HepG2 (cell line): ENCODE results near the gene SLC28A1. TPM values are rescaled to one million over a fixed set of nuclear protein-coding genes. Genes with fewer than 3 reads are reported as not detected.
A peak's percentile ranks its signal among the peaks of the same experiment; 100 is the strongest.

ENCODE experiments used
- ESRRA ChIP-seq: sonication (generic); formaldehyde crosslinking; IDR thresholded peaks from 2 replicates; pipeline ENCODE4 v1.5.1; 2020; ENCODE audit warnings: mild to moderate bottlenecking, low read depth, missing genetic modification reagents
- ZFX ChIP-seq: sonication (generic); formaldehyde crosslinking; IDR thresholded peaks from 2 replicates; pipeline ENCODE4 v1.4.0; 2020; ENCODE audit warnings: mild to moderate bottlenecking, low read depth, missing genetic modification reagents, moderate library complexity
- ZNF282 ChIP-seq: fragments of 450-650 bp; IDR thresholded peaks from 2 replicates; pipeline ENCODE4 v1.6.1; 2018; ENCODE audit not compliant: partially characterized antibody
- ZNF430 ChIP-seq: sonication (generic); formaldehyde crosslinking; IDR thresholded peaks from 2 replicates; pipeline ENCODE4 v1.9.0; 2021; ENCODE audit warnings: mild to moderate bottlenecking, missing genetic modification reagents
- ZNF605 ChIP-seq: sonication (generic); formaldehyde crosslinking; IDR thresholded peaks from 2 replicates; pipeline ENCODE4 v1.8.0; 2022; ENCODE audit warnings: mild to moderate bottlenecking, missing genetic modification reagents
- ZNF616 ChIP-seq: sonication (generic); formaldehyde crosslinking; IDR thresholded peaks from 2 replicates; pipeline ENCODE4 v1.5.0; 2020; ENCODE audit warnings: low read depth, mild to moderate bottlenecking, missing genetic modification reagents
- polyA plus RNA-seq, 8 experiments: library from polyadenylated mRNA; depleted of rRNA in 3 of 8; stranded (reverse) in 7 of 8; unstranded in 1 of 8; fragments of >200 nt; fragmentation: Illumina TruSeq in 4 of 8; extraction: Trizol in 4 of 8; gene quantifications; 2 replicates each; pipeline versions ENCODE4 v1.2.1 to v1.2.3, GENCODE V29; 2011 to 2016; ENCODE audit warnings: low read depth in 4 of 8, missing spikeins in 1 of 8, mixed read lengths in 1 of 8; ENCODE audit not compliant: insufficient read depth in 1 of 8
- total RNA-seq, 5 experiments: library from RNA; depleted of rRNA; stranded (reverse); fragments of >200 nt; fragmentation: Illumina TruSeq; extraction: Trizol; gene quantifications; 2 replicates each; pipeline ENCODE4 v1.2.3, GENCODE V29; 2016; ENCODE audit warnings: low read depth in 1 of 5
- TF ChIP-seq, protein P1 (sequence below), 2 experiments: sonication (generic) in 1 of 2; formaldehyde crosslinking in 1 of 2; IDR thresholded peaks; 2 replicates each; pipeline versions ENCODE4 v1.4.0 to v1.6.1; 2016 to 2020; ENCODE audit warnings: borderline replicate concordance in 1 of 2, low read depth in 1 of 2, mild to moderate bottlenecking in 1 of 2, missing genetic modification reagents in 1 of 2
- TF ChIP-seq, protein P2 (sequence below): sonication (generic); formaldehyde crosslinking; IDR thresholded peaks from 2 replicates; pipeline ENCODE4 v1.8.0; 2022; ENCODE audit warnings: mild to moderate bottlenecking, missing genetic modification reagents, borderline replicate concordance
- TF ChIP-seq, protein P3 (sequence below): sonication (generic); formaldehyde crosslinking; IDR thresholded peaks from 2 replicates; pipeline ENCODE4 v1.9.0; 2021; ENCODE audit warnings: mild to moderate bottlenecking, missing genetic modification reagents
- TF ChIP-seq, protein P4 (sequence below): sonication (generic); formaldehyde crosslinking; IDR thresholded peaks from 2 replicates; pipeline ENCODE4 v1.4.0; 2020; ENCODE audit warnings: missing genetic modification reagents, borderline replicate concordance

SLC28A1 gene
- total and polyA plus RNA-seq, 2 of the 13 experiments (the other 11 are each of a cell fraction or from before 2014, with no cell fraction given): 0.31 to 5.8 TPM

DNA sequence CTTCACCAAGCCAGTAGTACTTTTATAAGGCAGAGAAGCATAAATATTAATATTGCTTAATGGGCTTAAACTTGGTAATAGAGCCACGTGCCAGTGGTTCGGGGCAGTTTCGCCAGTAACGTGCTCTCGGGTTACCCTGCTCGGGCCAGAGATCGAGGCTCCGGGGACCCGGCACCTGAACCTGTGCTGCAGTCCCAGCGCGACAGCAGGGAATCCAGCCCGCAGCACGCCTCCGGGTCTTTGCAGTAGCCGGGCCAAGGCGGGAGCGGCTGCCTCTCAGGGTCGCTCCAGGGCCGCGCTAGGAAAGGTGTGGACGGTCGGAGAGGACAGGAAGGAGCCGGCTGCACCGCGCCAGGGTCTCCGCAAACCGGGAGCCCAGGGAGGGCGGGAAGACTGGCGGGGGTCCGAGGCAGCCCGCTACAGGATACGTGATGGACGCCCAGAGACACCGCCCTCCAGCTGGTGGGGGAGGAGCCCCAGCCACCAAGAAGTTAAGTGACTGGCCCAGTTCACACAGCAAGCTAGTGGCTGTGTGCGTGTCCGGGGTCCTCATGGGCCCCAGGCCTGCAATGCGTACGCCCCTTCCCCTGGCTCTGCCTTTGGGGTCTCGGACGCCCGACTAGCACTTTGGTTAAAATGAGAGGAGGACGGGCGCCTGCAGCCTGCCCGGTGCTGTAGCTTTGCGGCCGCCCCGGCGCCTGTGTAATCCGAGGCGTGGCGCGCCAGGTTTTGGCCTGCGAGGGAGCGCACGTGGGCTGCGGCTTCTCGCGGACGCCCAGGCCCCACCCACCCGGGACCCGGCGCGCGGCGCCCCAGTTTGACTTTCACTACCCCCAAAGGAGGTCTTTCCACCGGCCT, 96.0 kb downstream of the SLC28A1 start (continued):
- TF ChIP-seq ESRRA (CRISPR knock-in tag): no peak
- TF ChIP-seq, protein P1, sequence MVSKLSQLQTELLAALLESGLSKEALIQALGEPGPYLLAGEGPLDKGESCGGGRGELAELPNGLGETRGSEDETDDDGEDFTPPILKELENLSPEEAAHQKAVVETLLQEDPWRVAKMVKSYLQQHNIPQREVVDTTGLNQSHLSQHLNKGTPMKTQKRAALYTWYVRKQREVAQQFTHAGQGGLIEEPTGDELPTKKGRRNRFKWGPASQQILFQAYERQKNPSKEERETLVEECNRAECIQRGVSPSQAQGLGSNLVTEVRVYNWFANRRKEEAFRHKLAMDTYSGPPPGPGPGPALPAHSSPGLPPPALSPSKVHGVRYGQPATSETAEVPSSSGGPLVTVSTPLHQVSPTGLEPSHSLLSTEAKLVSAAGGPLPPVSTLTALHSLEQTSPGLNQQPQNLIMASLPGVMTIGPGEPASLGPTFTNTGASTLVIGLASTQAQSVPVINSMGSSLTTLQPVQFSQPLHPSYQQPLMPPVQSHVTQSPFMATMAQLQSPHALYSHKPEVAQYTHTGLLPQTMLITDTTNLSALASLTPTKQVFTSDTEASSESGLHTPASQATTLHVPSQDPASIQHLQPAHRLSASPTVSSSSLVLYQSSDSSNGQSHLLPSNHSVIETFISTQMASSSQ (IDR thresholded peaks at IDR 0.05; ENCODE audit: low read depth): no peak
- TF ChIP-seq, protein P1 (CRISPR knock-in tag; IDR thresholded peaks at IDR 0.05; ENCODE audit: borderline replicate concordance): no peak
- TF ChIP-seq, protein P2, sequence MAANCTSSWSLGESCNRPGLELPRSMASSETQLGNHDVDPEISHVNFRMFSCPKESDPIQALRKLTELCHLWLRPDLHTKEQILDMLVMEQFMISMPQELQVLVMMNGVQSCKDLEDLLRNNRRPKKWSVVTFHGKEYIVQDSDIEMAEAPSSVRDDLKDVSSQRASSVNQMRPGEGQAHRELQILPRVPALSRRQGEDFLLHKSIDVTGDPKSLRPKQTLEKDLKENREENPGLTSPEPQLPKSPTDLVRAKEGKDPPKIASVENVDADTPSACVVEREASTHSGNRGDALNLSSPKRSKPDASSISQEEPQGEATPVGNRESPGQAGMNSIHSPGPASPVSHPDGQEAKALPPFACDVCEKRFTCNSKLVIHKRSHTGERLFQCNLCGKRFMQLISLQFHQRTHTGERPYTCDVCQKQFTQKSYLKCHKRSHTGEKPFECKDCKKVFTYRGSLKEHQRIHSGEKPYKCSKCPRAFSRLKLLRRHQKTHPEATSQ: no peak
- TF ChIP-seq, protein P3, sequence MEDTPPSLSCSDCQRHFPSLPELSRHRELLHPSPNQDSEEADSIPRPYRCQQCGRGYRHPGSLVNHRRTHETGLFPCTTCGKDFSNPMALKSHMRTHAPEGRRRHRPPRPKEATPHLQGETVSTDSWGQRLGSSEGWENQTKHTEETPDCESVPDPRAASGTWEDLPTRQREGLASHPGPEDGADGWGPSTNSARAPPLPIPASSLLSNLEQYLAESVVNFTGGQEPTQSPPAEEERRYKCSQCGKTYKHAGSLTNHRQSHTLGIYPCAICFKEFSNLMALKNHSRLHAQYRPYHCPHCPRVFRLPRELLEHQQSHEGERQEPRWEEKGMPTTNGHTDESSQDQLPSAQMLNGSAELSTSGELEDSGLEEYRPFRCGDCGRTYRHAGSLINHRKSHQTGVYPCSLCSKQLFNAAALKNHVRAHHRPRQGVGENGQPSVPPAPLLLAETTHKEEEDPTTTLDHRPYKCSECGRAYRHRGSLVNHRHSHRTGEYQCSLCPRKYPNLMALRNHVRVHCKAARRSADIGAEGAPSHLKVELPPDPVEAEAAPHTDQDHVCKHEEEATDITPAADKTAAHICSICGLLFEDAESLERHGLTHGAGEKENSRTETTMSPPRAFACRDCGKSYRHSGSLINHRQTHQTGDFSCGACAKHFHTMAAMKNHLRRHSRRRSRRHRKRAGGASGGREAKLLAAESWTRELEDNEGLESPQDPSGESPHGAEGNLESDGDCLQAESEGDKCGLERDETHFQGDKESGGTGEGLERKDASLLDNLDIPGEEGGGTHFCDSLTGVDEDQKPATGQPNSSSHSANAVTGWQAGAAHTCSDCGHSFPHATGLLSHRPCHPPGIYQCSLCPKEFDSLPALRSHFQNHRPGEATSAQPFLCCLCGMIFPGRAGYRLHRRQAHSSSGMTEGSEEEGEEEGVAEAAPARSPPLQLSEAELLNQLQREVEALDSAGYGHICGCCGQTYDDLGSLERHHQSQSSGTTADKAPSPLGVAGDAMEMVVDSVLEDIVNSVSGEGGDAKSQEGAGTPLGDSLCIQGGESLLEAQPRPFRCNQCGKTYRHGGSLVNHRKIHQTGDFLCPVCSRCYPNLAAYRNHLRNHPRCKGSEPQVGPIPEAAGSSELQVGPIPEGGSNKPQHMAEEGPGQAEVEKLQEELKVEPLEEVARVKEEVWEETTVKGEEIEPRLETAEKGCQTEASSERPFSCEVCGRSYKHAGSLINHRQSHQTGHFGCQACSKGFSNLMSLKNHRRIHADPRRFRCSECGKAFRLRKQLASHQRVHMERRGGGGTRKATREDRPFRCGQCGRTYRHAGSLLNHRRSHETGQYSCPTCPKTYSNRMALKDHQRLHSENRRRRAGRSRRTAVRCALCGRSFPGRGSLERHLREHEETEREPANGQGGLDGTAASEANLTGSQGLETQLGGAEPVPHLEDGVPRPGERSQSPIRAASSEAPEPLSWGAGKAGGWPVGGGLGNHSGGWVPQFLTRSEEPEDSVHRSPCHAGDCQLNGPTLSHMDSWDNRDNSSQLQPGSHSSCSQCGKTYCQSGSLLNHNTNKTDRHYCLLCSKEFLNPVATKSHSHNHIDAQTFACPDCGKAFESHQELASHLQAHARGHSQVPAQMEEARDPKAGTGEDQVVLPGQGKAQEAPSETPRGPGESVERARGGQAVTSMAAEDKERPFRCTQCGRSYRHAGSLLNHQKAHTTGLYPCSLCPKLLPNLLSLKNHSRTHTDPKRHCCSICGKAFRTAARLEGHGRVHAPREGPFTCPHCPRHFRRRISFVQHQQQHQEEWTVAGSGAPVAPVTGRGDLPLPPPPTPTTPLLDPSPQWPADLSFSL (CRISPR knock-in tag): no peak
- TF ChIP-seq ZNF430 (CRISPR knock-in tag): peak; percentile 71; the same call in 1 of the 2 replicates
- TF ChIP-seq ZFX (CRISPR knock-in tag): peak; percentile 75
- no peak for TF ChIP-seq ZNF282
- TF ChIP-seq ZNF605 (CRISPR knock-in tag): peak; percentile 14; the same call in 1 of the 2 replicates
- TF ChIP-seq ZNF616 (CRISPR knock-in tag): no peak
- TF ChIP-seq, protein P4, sequence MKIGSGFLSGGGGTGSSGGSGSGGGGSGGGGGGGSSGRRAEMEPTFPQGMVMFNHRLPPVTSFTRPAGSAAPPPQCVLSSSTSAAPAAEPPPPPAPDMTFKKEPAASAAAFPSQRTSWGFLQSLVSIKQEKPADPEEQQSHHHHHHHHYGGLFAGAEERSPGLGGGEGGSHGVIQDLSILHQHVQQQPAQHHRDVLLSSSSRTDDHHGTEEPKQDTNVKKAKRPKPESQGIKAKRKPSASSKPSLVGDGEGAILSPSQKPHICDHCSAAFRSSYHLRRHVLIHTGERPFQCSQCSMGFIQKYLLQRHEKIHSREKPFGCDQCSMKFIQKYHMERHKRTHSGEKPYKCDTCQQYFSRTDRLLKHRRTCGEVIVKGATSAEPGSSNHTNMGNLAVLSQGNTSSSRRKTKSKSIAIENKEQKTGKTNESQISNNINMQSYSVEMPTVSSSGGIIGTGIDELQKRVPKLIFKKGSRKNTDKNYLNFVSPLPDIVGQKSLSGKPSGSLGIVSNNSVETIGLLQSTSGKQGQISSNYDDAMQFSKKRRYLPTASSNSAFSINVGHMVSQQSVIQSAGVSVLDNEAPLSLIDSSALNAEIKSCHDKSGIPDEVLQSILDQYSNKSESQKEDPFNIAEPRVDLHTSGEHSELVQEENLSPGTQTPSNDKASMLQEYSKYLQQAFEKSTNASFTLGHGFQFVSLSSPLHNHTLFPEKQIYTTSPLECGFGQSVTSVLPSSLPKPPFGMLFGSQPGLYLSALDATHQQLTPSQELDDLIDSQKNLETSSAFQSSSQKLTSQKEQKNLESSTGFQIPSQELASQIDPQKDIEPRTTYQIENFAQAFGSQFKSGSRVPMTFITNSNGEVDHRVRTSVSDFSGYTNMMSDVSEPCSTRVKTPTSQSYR (CRISPR knock-in tag): no peak; the same call in 1 of the 2 replicates
